ENCODE data around the gene SPOCK2. TPM values are rescaled to one million over a fixed set of nuclear protein-coding genes. Genes with fewer than 3 reads are reported as not detected.

Gene SPOCK2
- total RNA-seq, 3 donors from 2014 or later: 74.7 to 85.7 (median 83.2) TPM

- Mint-ChIP-seq H3K4me1 (ENCODE audit: low read depth) (peaks cover 58% of the 10 kb centered on the region), H3K9me3 (no peaks in the 10 kb centered on the region), H3K4me3 (no peak overlapping the region), H3K27me3 (ENCODE audit: low read depth) (no peaks in the 10 kb centered on the region), H3K36me3 (ENCODE audit: insufficient read depth) (peaks cover 44% of the 10 kb centered on the region)
- no peak for DNase-seq
- ATAC-seq: no peak
Measured at GRCh38 chr10:72098836-72099599, 10.7 kb upstream of the SPOCK2 start.

DNA sequence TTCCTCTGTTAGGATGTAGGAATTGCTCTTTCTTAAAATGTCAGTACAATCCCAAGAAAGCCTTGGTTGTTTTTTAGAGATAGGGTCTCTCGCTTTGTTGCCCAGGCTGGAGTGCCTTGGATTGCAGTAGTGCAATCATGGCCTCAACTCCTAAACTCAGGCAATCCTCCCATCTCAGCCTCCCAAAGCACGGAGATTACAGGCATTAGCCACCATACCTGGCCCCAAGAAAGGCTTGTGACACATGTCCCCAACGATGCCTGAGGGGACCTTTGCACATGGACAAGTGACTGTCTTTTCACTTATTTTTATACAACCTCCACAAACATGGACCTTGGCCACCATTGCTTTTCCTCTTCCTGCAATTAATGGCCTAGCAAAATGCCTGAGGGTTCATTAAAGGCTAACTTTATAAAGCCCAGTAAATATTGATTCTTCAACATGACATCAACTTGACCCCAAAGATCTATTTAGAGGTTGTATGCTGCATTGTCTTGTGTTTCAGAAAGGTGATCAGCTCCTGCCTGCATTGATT, 10.0 kb upstream of the SPOCK2 start:
- Mint-ChIP-seq H3K36me3 (ENCODE audit: insufficient read depth) (peaks cover 40% of the 10 kb centered on the region), H3K27me3 (ENCODE audit: low read depth) (no peaks in the 10 kb centered on the region), H3K4me3 (no peak overlapping the region), H3K9me3 (no peaks in the 10 kb centered on the region), H3K4me1 (ENCODE audit: low read depth) (peaks cover 52% of the 10 kb centered on the region)
- ATAC-seq: no peak
- DNase-seq: no peak

DNA sequence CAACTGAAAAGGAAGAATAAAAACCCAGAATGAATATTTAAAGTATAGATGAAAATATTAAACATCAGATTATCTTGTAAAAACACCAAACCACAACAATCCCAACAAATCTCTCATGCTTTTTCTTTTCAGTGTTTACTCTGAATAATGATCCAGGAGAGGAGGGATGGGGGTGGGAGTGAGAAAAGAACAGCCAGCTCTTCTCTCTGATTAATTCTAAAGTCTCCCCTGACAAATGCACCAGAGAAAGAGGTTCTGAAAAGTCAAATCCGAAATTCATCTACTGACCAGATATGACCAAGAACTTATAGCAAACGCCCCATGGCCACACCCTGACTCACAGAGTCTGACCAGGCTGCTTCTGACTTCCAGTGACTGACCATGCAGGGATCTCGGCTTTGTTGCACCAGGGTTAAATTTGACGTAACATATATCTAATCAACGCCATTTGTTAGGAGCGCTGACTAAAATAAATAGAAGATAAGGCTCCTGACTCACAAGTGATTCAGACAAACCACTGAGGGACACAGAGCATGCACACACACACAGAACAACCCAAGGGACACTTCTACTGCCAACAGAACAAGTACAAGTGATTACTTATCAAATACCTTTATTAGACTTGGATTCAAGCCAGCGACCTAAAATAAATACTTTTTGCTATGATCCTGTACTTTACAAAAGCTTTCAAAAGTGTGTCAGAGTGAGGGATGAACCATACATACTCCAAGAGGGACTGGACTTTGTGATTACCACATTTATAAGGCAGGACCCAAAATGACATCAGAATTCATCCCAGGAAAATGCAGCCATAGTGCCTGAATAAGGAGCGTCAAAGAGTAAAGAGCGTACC, 9.3 kb upstream of the SPOCK2 start:
- DNase-seq (no peak), ATAC-seq (peak; percentile 61 to 71)
- Mint-ChIP-seq H3K27me3 (ENCODE audit: low read depth) (no peaks in the 10 kb centered on the region), H3K4me1 (ENCODE audit: low read depth) (peaks cover 51% of the 10 kb centered on the region), H3K4me3 (no peak overlapping the region), H3K36me3 (ENCODE audit: insufficient read depth) (peaks cover 40% of the 10 kb centered on the region), H3K9me3 (no peaks in the 10 kb centered on the region)

DNA sequence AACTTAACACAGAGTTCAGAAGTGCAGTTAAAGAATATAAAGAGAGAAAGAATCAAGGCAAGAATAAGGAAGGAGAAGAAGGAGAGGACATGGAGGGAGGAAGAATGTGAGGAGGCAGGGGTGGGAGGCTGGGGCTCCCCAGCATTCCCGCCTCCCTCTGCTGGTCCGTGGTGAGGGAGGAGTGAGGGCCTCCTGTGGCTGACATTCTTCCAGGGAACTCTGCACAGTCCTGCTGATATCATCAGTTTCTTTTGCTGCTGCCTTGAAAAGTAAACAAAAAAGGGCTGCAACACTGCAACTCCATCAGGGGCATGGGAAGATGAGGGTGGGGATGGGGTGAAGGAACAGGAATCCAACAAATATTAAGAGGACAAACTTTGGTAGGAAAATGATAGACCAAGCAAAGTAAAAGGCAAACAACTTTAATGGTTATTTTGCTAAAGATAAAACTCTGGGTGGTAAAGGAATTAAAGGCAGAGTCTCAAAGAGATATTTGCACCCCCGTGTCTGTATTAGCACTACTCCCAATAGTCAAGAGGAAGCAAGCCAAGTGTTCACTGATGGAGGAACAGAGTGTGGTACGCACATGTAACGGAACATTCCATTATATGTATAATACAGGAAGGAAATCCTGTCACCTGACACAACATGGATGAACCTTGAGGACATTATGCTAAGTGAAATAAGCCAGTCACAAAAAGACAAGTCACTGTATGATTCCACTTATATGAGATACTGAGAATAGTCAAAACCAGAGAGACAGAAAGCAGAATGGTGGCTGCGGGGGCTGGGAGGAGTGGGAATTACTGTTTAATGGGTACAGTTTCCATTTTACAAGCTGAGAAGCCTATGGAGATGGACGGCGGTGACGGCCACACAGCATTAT, 8.0 kb upstream of the SPOCK2 start:
- H3K36me3 Mint-ChIP-seq (ENCODE audit: insufficient read depth): peaks cover 28% of the 10 kb centered on the region
- H3K4me1 Mint-ChIP-seq (ENCODE audit: low read depth): peaks cover 41% of the 10 kb centered on the region
- no peaks in the 10 kb centered on the region for H3K27me3 Mint-ChIP-seq (ENCODE audit: low read depth)
- no peak for DNase-seq
- H3K4me3 Mint-ChIP-seq: no peak overlapping the region
- H3K9me3 Mint-ChIP-seq: no peaks in the 10 kb centered on the region
- peak; percentile 29 to 35 for ATAC-seq

GRCh38 chr10:72095195-72095594, 6.8 kb upstream of the SPOCK2 start:
- DNase-seq (no peak), ATAC-seq (peak; percentile 39 to 46)
- no peak overlapping the region for H3K4me3 Mint-ChIP-seq
- H3K27me3 Mint-ChIP-seq (ENCODE audit: low read depth): no peaks in the 10 kb centered on the region
- H3K36me3 Mint-ChIP-seq (ENCODE audit: insufficient read depth): peaks cover 23% of the 10 kb centered on the region
- H3K9me3 Mint-ChIP-seq: no peaks in the 10 kb centered on the region
- H3K4me1 Mint-ChIP-seq (ENCODE audit: low read depth): peaks cover 36% of the 10 kb centered on the region

DNA sequence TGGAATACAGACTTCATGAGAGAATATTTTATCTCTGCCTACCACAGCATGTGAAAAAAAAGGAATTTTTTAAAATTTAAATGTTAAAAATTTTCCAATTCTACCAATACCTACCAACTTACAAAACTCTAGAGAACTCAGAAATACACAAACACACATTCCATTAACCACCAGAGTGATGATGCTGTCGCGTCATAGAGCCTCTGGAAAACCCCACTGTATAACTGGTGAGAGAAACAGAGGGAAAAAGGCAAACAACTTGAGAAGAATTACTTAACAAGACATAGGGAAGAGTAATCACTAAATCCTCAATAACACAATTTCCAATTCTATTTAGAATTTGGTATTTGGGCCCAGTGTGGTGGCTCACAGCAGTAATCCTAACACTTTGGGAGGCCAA, 6.2 kb upstream of the SPOCK2 start:
- Mint-ChIP-seq H3K4me1 (ENCODE audit: low read depth) (peaks cover 42% of the 10 kb centered on the region), H3K36me3 (ENCODE audit: insufficient read depth) (peaks cover 22% of the 10 kb centered on the region), H3K9me3 (no peaks in the 10 kb centered on the region), H3K27me3 (ENCODE audit: low read depth) (no peaks in the 10 kb centered on the region), H3K4me3 (no peak overlapping the region)
- no peak for ATAC-seq
- DNase-seq: no peak

GRCh38 chr10:72093450-72093849, 5.1 kb upstream of the SPOCK2 start:
- DNase-seq: no peak
- Mint-ChIP-seq H3K4me3 (no peak overlapping the region), H3K36me3 (ENCODE audit: insufficient read depth) (peaks cover 15% of the 10 kb centered on the region), H3K27me3 (ENCODE audit: low read depth) (no peaks in the 10 kb centered on the region), H3K9me3 (no peaks in the 10 kb centered on the region), H3K4me1 (ENCODE audit: low read depth) (peaks cover 52% of the 10 kb centered on the region)
- ATAC-seq: no peak

DNA sequence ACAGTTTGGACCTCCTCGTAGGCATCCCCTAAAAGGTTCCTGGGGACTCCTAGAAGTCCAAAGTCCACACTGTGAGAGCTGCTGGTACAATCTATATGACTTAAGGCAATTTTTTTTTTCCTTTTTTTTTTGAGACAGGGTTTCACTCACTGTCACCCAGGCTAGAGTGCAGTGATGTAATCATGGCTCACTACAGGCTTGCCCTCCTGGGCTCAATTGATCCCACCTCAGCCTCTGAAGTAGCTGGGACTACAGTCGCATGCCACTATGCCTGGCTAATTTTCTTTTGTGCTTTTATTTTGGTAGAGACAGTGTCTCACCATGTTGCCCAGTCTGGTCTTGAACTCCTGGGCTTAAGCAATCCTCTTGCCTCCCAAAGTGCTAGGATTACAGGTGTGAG, 4.6 kb upstream of the SPOCK2 start:
- DNase-seq (no peak), ATAC-seq (no peak)
- Mint-ChIP-seq H3K4me3 (no peak overlapping the region), H3K27me3 (ENCODE audit: low read depth) (no peaks in the 10 kb centered on the region), H3K9me3 (no peaks in the 10 kb centered on the region), H3K4me1 (ENCODE audit: low read depth) (peaks cover 54% of the 10 kb centered on the region), H3K36me3 (ENCODE audit: insufficient read depth) (peaks cover 15% of the 10 kb centered on the region)

- DNase-seq: no peak
- Mint-ChIP-seq H3K4me1 (ENCODE audit: low read depth) (peaks cover 48% of the 10 kb centered on the region), H3K27me3 (ENCODE audit: low read depth) (no peaks in the 10 kb centered on the region), H3K36me3 (ENCODE audit: insufficient read depth) (peaks cover 15% of the 10 kb centered on the region), H3K4me3 (no peak overlapping the region), H3K9me3 (no peaks in the 10 kb centered on the region)
- ATAC-seq: no peak
Measured at GRCh38 chr10:72092171-72092924, 4.0 kb upstream of the SPOCK2 start.

DNA sequence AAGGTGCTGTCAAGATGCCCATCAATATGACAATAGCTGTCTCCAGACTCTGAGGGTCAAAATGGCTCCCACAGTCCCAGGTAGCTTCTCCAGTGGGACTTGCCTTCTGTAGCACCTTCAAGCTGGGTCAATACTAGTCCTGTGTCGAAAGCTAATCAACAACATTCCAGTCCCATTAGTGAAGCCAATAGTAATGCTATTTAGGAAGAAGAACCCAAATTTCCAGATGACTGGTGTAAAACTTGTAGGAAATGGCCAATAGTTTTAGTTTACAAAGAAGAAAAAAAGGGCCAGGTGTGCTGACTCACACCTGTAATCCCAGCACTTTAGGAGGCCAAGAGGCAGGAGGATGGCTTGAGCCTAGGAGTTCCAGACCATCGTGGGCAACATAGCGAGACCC, 2.0 kb upstream of the SPOCK2 start:
- DNase-seq: no peak
- peaks cover 7% of the 10 kb centered on the region for H3K36me3 Mint-ChIP-seq (ENCODE audit: insufficient read depth)
- no peaks in the 10 kb centered on the region for H3K27me3 Mint-ChIP-seq (ENCODE audit: low read depth)
- H3K4me1 Mint-ChIP-seq (ENCODE audit: low read depth): peaks cover 47% of the 10 kb centered on the region
- H3K4me3 Mint-ChIP-seq: peak overlapping the region; percentile 57
- ATAC-seq: no peak
- H3K9me3 Mint-ChIP-seq: no peaks in the 10 kb centered on the region

DNA sequence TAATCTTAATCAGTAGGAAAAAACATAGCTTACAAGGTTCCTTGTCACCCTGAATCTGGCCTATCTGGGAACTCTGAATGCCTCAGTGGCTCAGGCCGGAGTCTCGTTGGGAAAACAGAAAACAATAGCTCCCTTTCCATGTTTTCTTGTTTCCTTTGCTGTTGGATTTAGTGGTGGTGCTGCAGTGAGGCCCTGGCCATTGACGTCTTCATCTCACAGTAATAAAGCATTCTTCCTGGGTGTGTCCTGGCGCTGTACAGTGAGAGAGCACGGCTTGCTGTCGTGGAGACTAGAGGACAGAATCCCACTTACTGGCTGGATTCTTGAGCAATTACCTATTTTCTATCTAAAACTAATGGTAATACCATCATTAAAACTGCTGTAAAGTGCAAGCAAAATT, 1.3 kb upstream of the SPOCK2 start:
- peaks cover 50% of the 10 kb centered on the region for H3K4me1 Mint-ChIP-seq (ENCODE audit: low read depth)

GRCh38 chr10:72088889-72089575, 681 bp upstream of the SPOCK2 start:
- Mint-ChIP-seq H3K9me3 (no peaks in the 10 kb centered on the region), H3K4me3 (peak overlapping the region; percentile 100), H3K4me1 (ENCODE audit: low read depth) (peaks cover 52% of the 10 kb centered on the region), H3K27me3 (ENCODE audit: low read depth) (no peaks in the 10 kb centered on the region), H3K36me3 (ENCODE audit: insufficient read depth) (peaks cover 5% of the 10 kb centered on the region)
- peak; percentile 46 for DNase-seq
- peak; percentile 43 to 51 for ATAC-seq

More for the DNA sequence above, 1.3 kb upstream of the SPOCK2 start:
- peak overlapping the region; percentile 57 for H3K4me3 Mint-ChIP-seq
- DNase-seq: no peak
- no peaks in the 10 kb centered on the region for H3K27me3 Mint-ChIP-seq (ENCODE audit: low read depth)
- peaks cover 7% of the 10 kb centered on the region for H3K36me3 Mint-ChIP-seq (ENCODE audit: insufficient read depth)
- ATAC-seq: no peak
- no peaks in the 10 kb centered on the region for H3K9me3 Mint-ChIP-seq

- no peaks in the 10 kb centered on the region for H3K9me3 Mint-ChIP-seq
- peak overlapping the region; percentile 80 for H3K4me3 Mint-ChIP-seq
- H3K36me3 Mint-ChIP-seq (ENCODE audit: insufficient read depth): peaks cover 5% of the 10 kb centered on the region
- peak; percentile 39 to 44 for ATAC-seq
- peak; percentile 40 for DNase-seq
- H3K27me3 Mint-ChIP-seq (ENCODE audit: low read depth): no peaks in the 10 kb centered on the region
- H3K4me1 Mint-ChIP-seq (ENCODE audit: low read depth): peaks cover 63% of the 10 kb centered on the region
Measured at GRCh38 chr10:72087392-72087968, 871 bp downstream of the SPOCK2 start.

All from activated T-cell treated with anti-CD3 and anti-CD28 coated beads, Interleukin-2, amount 50 U/mL, for 4 hours (primary cell).